ENCODE measurements around the gene NIPAL4. TPM values are rescaled to one million over a fixed set of nuclear protein-coding genes. Genes with fewer than 3 reads are reported as not detected.

Gene NIPAL4
- total RNA-seq, 1 experiment from 2014 or later: not detected

DNA sequence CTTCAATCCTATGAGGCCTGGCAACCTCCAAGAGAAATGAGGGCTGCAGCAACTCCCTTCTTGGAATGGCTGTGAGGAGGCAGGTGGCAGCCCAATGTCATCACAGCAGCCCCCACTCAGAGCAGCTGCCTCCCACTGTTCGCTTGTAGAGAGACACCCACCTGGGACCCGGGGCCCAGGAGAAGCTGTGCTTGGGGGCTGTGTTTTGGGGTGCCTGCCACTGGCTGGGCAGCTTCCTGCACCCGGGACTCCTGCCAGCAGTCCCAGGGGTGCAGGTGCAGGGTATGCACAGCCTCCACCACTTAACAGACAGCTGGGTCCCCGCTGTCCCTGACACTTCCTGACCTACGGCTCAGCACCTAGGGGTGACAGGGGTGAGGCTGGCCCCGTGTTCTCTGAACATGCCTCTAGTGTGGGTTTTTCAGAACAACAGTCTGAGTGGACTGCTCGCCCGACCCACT lies 26.2 kb downstream of the NIPAL4 start:
- Histone ChIP-seq H2BK15ac (ENCODE audit: low read depth, low read length) (no peak overlapping the region), H3K14ac (ENCODE audit: insufficient read depth, low read length) (no peak overlapping the region), H3K56ac (ENCODE audit: insufficient read length, low read depth, low read length) (no peak overlapping the region), H3K27me3 (ENCODE audit: insufficient read depth, low read length) (no peaks in the 10 kb centered on the region), H3K79me1 (ENCODE audit: insufficient read depth, low read depth, low read length, poor library complexity, severe bottlenecking) (no peaks in the 10 kb centered on the region), H3K9ac (ENCODE audit: extremely low read depth, insufficient read length, low read length) (no peak overlapping the region), H2BK120ac (ENCODE audit: low read depth, low read length, poor library complexity, severe bottlenecking) (no peak overlapping the region), H3K9me3 (ENCODE audit: control insufficient read depth, low read depth, low read length) (no peaks in the 10 kb centered on the region), H4K5ac (ENCODE audit: insufficient read length, low read depth, low read length) (no peak overlapping the region), H2BK20ac (ENCODE audit: low read depth, low read length, poor library complexity, severe bottlenecking) (no peak overlapping the region), H3K4ac (ENCODE audit: low read depth, low read length) (no peak overlapping the region), H3K23me2 (ENCODE audit: insufficient read length, low read depth, low read length, poor library complexity, severe bottlenecking) (no peaks in the 10 kb centered on the region), H3T11ph (ENCODE audit: low read length) (no peak overlapping the region), H4K91ac (ENCODE audit: insufficient read length, low read depth, low read length) (no peak overlapping the region), H3K23ac (ENCODE audit: insufficient read length, low read depth, low read length) (no peak overlapping the region), H4K20me1 (ENCODE audit: control insufficient read depth, insufficient read depth, insufficient read length) (no peaks in the 10 kb centered on the region), H2BK5ac (ENCODE audit: insufficient read length, low read length) (no peak overlapping the region), H3K4me1 (ENCODE audit: insufficient read depth, low read length) (no peaks in the 10 kb centered on the region), H3K79me2 (ENCODE audit: insufficient read depth, low read length) (no peaks in the 10 kb centered on the region), H2AK5ac (ENCODE audit: insufficient read length, low read length) (no peak overlapping the region), H4K8ac (replicated peaks; ENCODE audit: insufficient read length, low read depth, low read length) (no peak overlapping the region), H3K4me2 (ENCODE audit: insufficient read depth, insufficient read length, low read length) (no peak overlapping the region), H2BK12ac (ENCODE audit: insufficient read length, low read depth, low read length) (no peak overlapping the region), H2AFZ (ENCODE audit: low read length) (no peak overlapping the region), H3K18ac (ENCODE audit: insufficient read length, low read depth, low read length) (no peak overlapping the region), H3K27ac (ENCODE audit: insufficient read length, low read depth, low read length) (no peak overlapping the region)
- WGBS (ENCODE audit: extremely low coverage, insufficient read length, low lambda C conversion rate): no CpG with 5 or more reads among the region's 8 CpGs
- no peaks in the 10 kb centered on the region for H3K27me3 Mint-ChIP-seq (ENCODE audit: low read depth)
- H3K4me3 Mint-ChIP-seq: no peak overlapping the region
- DNase-seq: no peak
- TF ChIP-seq, protein P1, sequence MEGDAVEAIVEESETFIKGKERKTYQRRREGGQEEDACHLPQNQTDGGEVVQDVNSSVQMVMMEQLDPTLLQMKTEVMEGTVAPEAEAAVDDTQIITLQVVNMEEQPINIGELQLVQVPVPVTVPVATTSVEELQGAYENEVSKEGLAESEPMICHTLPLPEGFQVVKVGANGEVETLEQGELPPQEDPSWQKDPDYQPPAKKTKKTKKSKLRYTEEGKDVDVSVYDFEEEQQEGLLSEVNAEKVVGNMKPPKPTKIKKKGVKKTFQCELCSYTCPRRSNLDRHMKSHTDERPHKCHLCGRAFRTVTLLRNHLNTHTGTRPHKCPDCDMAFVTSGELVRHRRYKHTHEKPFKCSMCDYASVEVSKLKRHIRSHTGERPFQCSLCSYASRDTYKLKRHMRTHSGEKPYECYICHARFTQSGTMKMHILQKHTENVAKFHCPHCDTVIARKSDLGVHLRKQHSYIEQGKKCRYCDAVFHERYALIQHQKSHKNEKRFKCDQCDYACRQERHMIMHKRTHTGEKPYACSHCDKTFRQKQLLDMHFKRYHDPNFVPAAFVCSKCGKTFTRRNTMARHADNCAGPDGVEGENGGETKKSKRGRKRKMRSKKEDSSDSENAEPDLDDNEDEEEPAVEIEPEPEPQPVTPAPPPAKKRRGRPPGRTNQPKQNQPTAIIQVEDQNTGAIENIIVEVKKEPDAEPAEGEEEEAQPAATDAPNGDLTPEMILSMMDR (conservative IDR thresholded peaks at IDR 0.05): no peak
- no peaks in the 10 kb centered on the region for H3K4me1 Mint-ChIP-seq
- H3K36me3 Mint-ChIP-seq (ENCODE audit: insufficient read depth in 1 of 3, low read depth in 3 of 3): peaks cover 3 to 27% (median 19%) of the 10 kb centered on the region in 3 experiments; a peak in 6 of 7 replicates
- H3K9me3 Mint-ChIP-seq: no peaks in the 10 kb centered on the region
- peak overlapping the region in 2 of 3 experiments; percentile 45 to 74; a peak in 2 of 7 replicates for H3K27ac Mint-ChIP-seq
